ENCODE measurements around the gene ARFGAP1. TPM values are rescaled to one million over a fixed set of nuclear protein-coding genes. Genes with fewer than 3 reads are reported as not detected.

ARFGAP1 gene
- total and polyA plus RNA-seq, 2 of the 8 experiments (the other 6 are each of a cell fraction or from before 2014, with no cell fraction given): 93.7 to 100 TPM

DNA sequence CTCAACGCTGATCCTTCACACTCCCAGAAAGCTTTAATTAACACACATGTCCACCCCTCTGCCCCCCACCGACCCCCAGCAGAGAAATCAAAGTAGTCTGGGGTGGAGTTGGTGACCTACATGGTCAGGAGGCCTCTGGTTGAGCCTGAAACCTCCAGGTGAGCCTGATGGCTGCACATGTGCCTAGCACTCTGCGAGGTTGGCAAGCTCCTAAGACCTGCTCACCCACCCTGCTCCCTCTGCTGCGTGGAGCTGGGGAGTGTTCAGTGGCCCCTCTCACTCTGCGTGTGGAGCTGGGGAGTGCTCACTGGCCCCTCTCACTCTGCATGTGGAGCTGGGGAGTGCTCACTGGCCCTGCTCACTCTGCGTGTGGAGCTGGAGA is 48.8 kb upstream of the ARFGAP1 start:
- Histone ChIP-seq H3K56ac (replicated peaks; ENCODE audit: insufficient read length, low read depth, low read length) (no peak overlapping the region), H3K4me3 (ENCODE audit: extremely low read depth in 1 of 4, insufficient read depth in 2 of 4, low read depth in 3 of 4, low read length in 4 of 4) (no peak overlapping the region), H2BK120ac (replicated peaks; ENCODE audit: low read depth, low read length) (no peak overlapping the region), H3K27me3 (replicated peaks in 1 of 4; ENCODE audit: control insufficient read depth in 3 of 4, extremely low read depth in 1 of 4, insufficient read depth in 3 of 4, low read length in 3 of 4) (peaks cover 0 to 3% (median 0%) of the 10 kb centered on the region in 4 experiments; a peak in 2 of 7 replicates), H3K4me1 (replicated peaks in 1 of 4; ENCODE audit: control insufficient read depth in 3 of 4, insufficient read depth in 4 of 4, low read length in 3 of 4) (peaks cover 0 to 9% (median 3%) of the 10 kb centered on the region in 4 experiments; a peak in 5 of 7 replicates), H3K79me2 (ENCODE audit: control insufficient read depth in 1 of 2, insufficient read depth in 2 of 2, low read length in 2 of 2) (no peaks in the 10 kb centered on the region), H3K18ac (ENCODE audit: extremely low read depth, low read length) (no peak overlapping the region), H3K4ac (replicated peaks; ENCODE audit: insufficient read length, low read depth, low read length) (no peak overlapping the region), H3K23me2 (ENCODE audit: low read depth, low read length) (peaks cover 2% of the 10 kb centered on the region; the same call in 1 of the 2 replicates), H4K20me1 (replicated peaks in 1 of 2; ENCODE audit: control insufficient read depth in 1 of 2, insufficient read depth in 2 of 2, low read length in 2 of 2) (peaks cover 0 to 3% of the 10 kb centered on the region in 2 experiments), H2BK20ac (ENCODE audit: low read length) (no peak overlapping the region), H3K79me1 (ENCODE audit: low read depth, low read length) (no peaks in the 10 kb centered on the region), H2BK5ac (ENCODE audit: low read depth, low read length) (no peak overlapping the region), H3K4me2 (ENCODE audit: insufficient read depth in 1 of 2, low read depth in 2 of 2, low read length in 2 of 2) (no peak overlapping the region), H4K8ac (ENCODE audit: extremely low read depth, insufficient read depth, low read length) (no peak overlapping the region), H2BK15ac (ENCODE audit: low read length) (peak overlapping the region; percentile 46; the same call in 1 of the 2 replicates), H2BK12ac (ENCODE audit: low read depth, low read length) (peak overlapping the region; percentile 68; the same call in 1 of the 2 replicates), H2AFZ (ENCODE audit: low read length) (no peak overlapping the region), H4K5ac (ENCODE audit: insufficient read length, low read depth, low read length) (no peak overlapping the region), H3K27ac (ENCODE audit: low read depth, low read length) (no peak overlapping the region), H3K9ac (replicated peaks in 1 of 4; ENCODE audit: extremely low read depth in 1 of 4, low read depth in 3 of 4, low read length in 3 of 4) (no peak overlapping the region), H2AK5ac (ENCODE audit: low read depth, low read length) (no peak overlapping the region), H3K14ac (ENCODE audit: insufficient read length) (no peak overlapping the region), H3K36me3 (ENCODE audit: control insufficient read depth in 2 of 4, insufficient read depth in 4 of 4, low read length in 3 of 4) (no peaks in the 10 kb centered on the region), H3K9me3 (ENCODE audit: insufficient read depth in 2 of 2, low read depth in 1 of 2, low read length in 1 of 2) (no peaks in the 10 kb centered on the region), H4K91ac (replicated peaks; ENCODE audit: insufficient read length, low read length) (peak overlapping the region; percentile 42), H3K23ac (ENCODE audit: insufficient read length) (no peak overlapping the region)
- no peak for DNase-seq (ENCODE audit: low read depth in 1 of 2, low spot score in 2 of 2)
- POLR2A ChIA-PET (ENCODE audit: partially characterized antibody): interaction anchor here (0.7 to 3.3 kb wide), 11 partner anchors 9 to 73 kb away, joined by 3 to 14 read pairs (median 4); partner anchors contain the start of gene BIRC7
- TF ChIP-seq ZNF274 (IDR thresholded peaks at IDR 0.05; ENCODE audit: borderline replicate concordance, extremely low read depth, low read length) (no peak), SP1 (IDR thresholded peaks at IDR 0.05; ENCODE audit: low read depth, low read length) (no peak), NRF1 (IDR thresholded peaks at IDR 0.05; ENCODE audit: low read depth, low read length) (no peak), SP2 (IDR thresholded peaks at IDR 0.05; ENCODE audit: low read length) (no peak), CEBPB (IDR thresholded peaks at IDR 0.05; ENCODE audit: low read depth, low read length) (no peak), ATF2 (IDR thresholded peaks at IDR 0.05; ENCODE audit: low read length) (no peak), TAF1 (IDR thresholded peaks at IDR 0.05; ENCODE audit: low read depth, low read length) (no peak), CHD1 (IDR thresholded peaks at IDR 0.05; ENCODE audit: low read depth, low read length) (no peak)
- no peak for FAIRE-seq
- CTCF ChIA-PET (ENCODE audit: partially characterized antibody): interaction anchor here (0.6 to 5.3 kb wide), 58 partner anchors 10 to 395 kb away, joined by 3 to 199 read pairs (median 5); partner anchors contain the start of genes ARFGAP1, BIRC7, COL20A1 and NKAIN4
- WGBS, 2 experiments (ENCODE audit: extremely low coverage in 1 of 2, insufficient coverage in 1 of 2, insufficient read length in 1 of 2, insufficient replicate concordance in 2 of 2, low coverage in 1 of 2, low lambda C conversion rate in 2 of 2, missing lambda C conversion rate in 1 of 2): 87% methylated on average over 5 of the region's 6 CpGs; no CpG with 5 or more reads in 1 of the 2 experiments
